ENCODE results near the gene RGS7.

RGS7 gene

DNA sequence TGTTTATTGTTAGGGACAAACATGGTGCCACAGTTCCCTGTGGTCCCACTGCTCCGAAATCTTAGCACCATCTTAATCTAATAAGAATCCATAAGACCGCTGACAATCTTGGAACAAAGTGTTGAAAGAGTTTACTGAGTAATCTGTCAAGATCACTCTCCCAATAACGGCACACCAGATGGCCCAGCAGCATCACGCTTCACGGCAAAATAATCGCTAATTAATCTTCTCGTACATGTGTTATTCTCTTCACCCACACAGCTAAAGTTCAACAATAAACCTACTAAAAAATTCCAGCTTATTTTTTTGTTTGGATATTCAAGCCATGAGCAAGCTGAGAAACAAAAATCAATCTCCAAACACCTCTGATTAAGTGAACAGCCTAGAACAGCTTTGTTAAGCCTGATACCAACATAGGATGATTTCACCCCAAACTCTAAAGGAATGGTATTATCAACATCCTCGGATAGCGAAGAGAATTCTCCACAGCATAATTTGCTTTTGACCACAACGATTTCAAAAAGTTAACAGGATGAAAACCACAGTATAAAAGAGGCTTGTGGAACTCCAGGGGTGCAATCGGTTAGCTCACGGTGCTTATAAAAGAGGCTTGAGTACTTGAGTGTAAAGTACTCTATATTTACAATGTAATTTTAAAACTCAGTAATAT is 415.2 kb downstream of the RGS7 start:
- no peaks in the 10 kb centered on the region for H3K27me3 ChIP-seq (ENCODE audit: control insufficient read depth in 1 of 2, insufficient read depth in 2 of 2, low read length in 2 of 2)
- H3K9ac ChIP-seq (ENCODE audit: low read length in 2 of 2): no peak overlapping the region
- H3K4me3 ChIP-seq (ENCODE audit: low read length in 2 of 2): no peak overlapping the region
- H3K4me1 ChIP-seq (ENCODE audit: control insufficient read depth, insufficient read depth, low read length): no peaks in the 10 kb centered on the region
- H3K36me3 ChIP-seq (ENCODE audit: control insufficient read depth in 2 of 2, insufficient read depth in 2 of 2, low read length in 2 of 2): no peaks in the 10 kb centered on the region
- peaks cover 4 to 7% of the 10 kb centered on the region in 2 donors for H3K9me3 ChIP-seq (ENCODE audit: control insufficient read depth in 2 of 2, low read length in 2 of 2)
- no peak overlapping the region for H3K27ac ChIP-seq (ENCODE audit: low read length)

DNA sequence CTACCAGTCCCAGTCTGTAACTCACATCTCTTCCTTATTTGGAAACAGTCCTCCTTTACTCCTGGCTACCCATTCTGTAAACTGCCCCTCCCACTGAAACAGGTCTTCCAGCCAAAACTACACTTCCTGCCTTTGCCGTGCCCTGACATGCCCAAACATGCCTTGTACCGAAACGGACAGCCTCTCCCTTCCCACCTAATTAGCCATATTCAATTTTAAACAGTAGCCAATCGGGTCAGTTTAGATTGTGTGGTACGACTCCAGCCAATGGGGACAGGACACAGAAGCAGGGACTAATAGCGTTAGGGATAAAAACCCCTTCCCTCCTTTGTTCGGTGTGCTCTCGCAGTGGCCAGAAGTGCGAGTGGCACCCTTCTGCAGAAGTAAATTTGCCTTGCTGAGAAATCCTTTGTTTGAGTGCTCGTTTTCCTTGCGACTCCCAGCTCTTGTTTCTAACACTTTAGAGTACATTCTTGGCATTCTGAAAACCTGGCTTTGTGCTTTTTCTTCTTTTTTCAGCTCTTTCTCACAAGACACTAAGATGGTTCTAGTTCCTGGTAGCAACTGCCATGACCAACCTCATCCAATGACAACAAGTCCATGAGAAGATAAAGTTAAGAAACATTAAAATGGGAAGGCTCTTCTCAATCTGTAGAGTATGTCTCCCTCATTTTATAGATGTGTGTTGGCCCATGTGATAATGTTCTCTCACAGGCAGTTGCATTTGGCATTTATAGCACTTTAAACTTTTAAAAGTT is 419.9 kb downstream of the RGS7 start:
- Histone ChIP-seq H3K27ac (ENCODE audit: low read length) (no peak overlapping the region), H3K36me3 (ENCODE audit: control insufficient read depth in 2 of 2, insufficient read depth in 2 of 2, low read length in 2 of 2) (no peaks in the 10 kb centered on the region), H3K27me3 (ENCODE audit: control insufficient read depth in 1 of 2, insufficient read depth in 2 of 2, low read length in 2 of 2) (no peaks in the 10 kb centered on the region), H3K4me3 (ENCODE audit: low read length in 2 of 2) (no peak overlapping the region), H3K9ac (ENCODE audit: low read length in 2 of 2) (no peak overlapping the region), H3K4me1 (ENCODE audit: control insufficient read depth, insufficient read depth, low read length) (no peaks in the 10 kb centered on the region), H3K9me3 (ENCODE audit: control insufficient read depth in 2 of 2, low read length in 2 of 2) (peaks cover 5 to 10% of the 10 kb centered on the region in 2 donors)

DNA sequence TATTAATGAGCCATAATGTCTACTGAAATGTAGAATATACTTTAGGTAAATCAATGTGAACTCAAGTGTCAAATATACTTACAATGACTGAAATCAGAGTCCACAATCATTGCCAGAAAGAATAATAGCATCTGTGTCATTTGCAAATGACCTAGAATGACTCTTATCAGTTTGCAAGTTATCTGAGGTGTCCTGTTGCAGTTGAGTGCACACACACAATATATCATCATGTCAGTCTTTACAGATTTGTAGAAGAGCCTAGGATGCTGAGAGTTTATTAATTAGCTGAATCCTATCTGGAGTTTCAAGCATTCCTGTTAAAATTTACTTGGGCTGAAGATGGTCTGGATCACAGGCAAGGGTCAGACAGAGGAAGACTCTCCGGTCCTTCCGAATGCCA is 421.1 kb downstream of the RGS7 start:
- peaks cover 5 to 10% of the 10 kb centered on the region in 2 donors for H3K9me3 ChIP-seq (ENCODE audit: control insufficient read depth in 2 of 2, low read length in 2 of 2)
- H3K4me1 ChIP-seq (ENCODE audit: control insufficient read depth, insufficient read depth, low read length): no peaks in the 10 kb centered on the region
- no peaks in the 10 kb centered on the region for H3K36me3 ChIP-seq (ENCODE audit: control insufficient read depth in 2 of 2, insufficient read depth in 2 of 2, low read length in 2 of 2)
- H3K9ac ChIP-seq (ENCODE audit: low read length in 2 of 2): no peak overlapping the region
- H3K27me3 ChIP-seq (ENCODE audit: control insufficient read depth in 1 of 2, insufficient read depth in 2 of 2, low read length in 2 of 2): no peaks in the 10 kb centered on the region
- no peak overlapping the region for H3K4me3 ChIP-seq (ENCODE audit: low read length in 2 of 2)
- no peak overlapping the region for H3K27ac ChIP-seq (ENCODE audit: low read length)

DNA sequence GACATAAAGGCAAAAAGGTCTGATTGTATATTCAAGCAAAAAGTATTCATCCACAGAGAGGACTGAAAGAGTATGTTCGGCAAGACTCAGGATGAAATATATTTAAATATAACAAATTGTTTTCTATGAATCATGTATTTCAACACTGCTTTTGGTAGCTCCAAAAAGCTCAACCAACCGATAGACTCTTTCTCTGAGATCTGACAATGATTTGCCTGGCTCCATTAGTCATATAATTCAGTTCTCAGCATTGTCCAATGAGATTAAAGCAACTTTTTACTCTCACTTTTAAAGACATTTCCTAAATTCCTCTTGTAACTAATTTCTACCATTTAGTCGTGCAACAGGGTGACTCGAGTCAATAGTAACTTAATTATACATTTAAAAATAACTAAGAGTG is 426.0 kb downstream of the RGS7 start:
- no peaks in the 10 kb centered on the region for H3K9me3 ChIP-seq (ENCODE audit: control insufficient read depth in 2 of 2, low read length in 2 of 2)
- no peak overlapping the region for H3K4me3 ChIP-seq (ENCODE audit: low read length in 2 of 2)
- H3K36me3 ChIP-seq (ENCODE audit: control insufficient read depth in 2 of 2, insufficient read depth in 2 of 2, low read length in 2 of 2): no peaks in the 10 kb centered on the region
- no peak overlapping the region for H3K27ac ChIP-seq (ENCODE audit: low read length)
- no peak overlapping the region for H3K9ac ChIP-seq (ENCODE audit: low read length in 2 of 2)
- no peaks in the 10 kb centered on the region for H3K4me1 ChIP-seq (ENCODE audit: control insufficient read depth, insufficient read depth, low read length)
- no peaks in the 10 kb centered on the region for H3K27me3 ChIP-seq (ENCODE audit: control insufficient read depth in 1 of 2, insufficient read depth in 2 of 2, low read length in 2 of 2)

DNA sequence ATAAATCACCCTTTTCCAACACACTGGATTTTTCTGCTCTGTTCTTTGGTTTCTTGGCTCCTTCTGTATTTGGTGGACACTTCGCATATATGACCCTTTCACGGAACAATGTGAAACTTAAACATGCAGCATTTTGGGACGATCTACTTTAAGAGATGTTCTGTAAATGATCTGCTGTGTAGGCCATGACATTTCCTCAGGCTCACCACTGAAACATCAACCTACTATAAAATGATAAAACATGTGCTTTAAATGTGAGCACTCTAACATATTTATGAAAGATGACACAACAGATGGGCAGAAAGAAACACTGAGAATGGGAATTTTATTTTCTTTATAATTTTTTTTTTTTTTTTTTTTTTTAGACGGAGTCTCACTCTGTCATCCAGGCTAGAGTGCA is 428.7 kb downstream of the RGS7 start:
- H3K9ac ChIP-seq (ENCODE audit: low read length in 2 of 2): no peak overlapping the region
- H3K27me3 ChIP-seq (ENCODE audit: control insufficient read depth in 1 of 2, insufficient read depth in 2 of 2, low read length in 2 of 2): no peaks in the 10 kb centered on the region
- H3K27ac ChIP-seq (ENCODE audit: low read length): no peak overlapping the region
- H3K4me3 ChIP-seq (ENCODE audit: low read length in 2 of 2): no peak overlapping the region
- no peaks in the 10 kb centered on the region for H3K9me3 ChIP-seq (ENCODE audit: control insufficient read depth in 2 of 2, low read length in 2 of 2)
- no peaks in the 10 kb centered on the region for H3K4me1 ChIP-seq (ENCODE audit: control insufficient read depth, insufficient read depth, low read length)
- no peaks in the 10 kb centered on the region for H3K36me3 ChIP-seq (ENCODE audit: control insufficient read depth in 2 of 2, insufficient read depth in 2 of 2, low read length in 2 of 2)

DNA sequence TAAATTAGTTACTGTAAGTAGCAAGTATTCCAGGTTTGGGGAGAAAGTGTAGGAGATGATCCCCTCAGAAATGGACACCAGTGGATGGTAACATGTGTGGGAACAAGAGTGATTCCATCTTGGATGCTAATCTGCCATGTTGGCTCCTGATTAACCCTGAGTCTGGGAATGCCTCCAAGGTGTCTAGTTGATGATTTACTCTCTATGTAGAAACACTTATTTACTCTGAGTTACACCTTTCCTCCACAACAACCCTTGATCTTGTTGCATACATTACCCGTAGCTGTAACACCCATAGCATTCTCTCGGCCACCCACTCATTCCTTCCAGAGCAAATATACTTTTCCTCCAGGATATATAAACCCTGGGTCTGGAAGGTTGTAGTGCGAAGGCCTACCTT is 429.2 kb downstream of the RGS7 start:
- no peaks in the 10 kb centered on the region for H3K9me3 ChIP-seq (ENCODE audit: control insufficient read depth in 2 of 2, low read length in 2 of 2)
- H3K4me3 ChIP-seq (ENCODE audit: low read length in 2 of 2): no peak overlapping the region
- no peaks in the 10 kb centered on the region for H3K27me3 ChIP-seq (ENCODE audit: control insufficient read depth in 1 of 2, insufficient read depth in 2 of 2, low read length in 2 of 2)
- no peaks in the 10 kb centered on the region for H3K36me3 ChIP-seq (ENCODE audit: control insufficient read depth in 2 of 2, insufficient read depth in 2 of 2, low read length in 2 of 2)
- H3K27ac ChIP-seq (ENCODE audit: low read length): no peak overlapping the region
- H3K9ac ChIP-seq (ENCODE audit: low read length in 2 of 2): no peak overlapping the region
- H3K4me1 ChIP-seq (ENCODE audit: control insufficient read depth, insufficient read depth, low read length): no peaks in the 10 kb centered on the region

DNA sequence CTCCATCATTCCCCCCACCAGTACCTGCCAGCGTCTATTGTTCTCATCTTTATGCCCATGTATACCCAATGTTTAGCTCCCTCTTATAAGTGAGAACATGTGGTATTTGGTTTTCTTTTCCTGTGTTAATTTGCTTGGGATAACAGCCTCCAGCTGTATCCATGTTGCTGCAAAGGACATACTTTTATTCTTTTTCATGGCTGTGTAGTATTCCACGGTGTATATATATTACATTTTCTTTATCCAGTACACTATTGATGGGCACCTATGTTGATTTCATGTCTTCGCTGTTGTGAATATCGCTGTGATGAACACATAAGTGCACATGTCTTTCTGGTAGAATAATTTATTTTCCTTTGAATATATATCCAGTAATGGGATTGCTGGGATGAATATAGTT is 431.7 kb downstream of the RGS7 start:
- Histone ChIP-seq H3K27ac (ENCODE audit: low read length) (no peak overlapping the region), H3K9me3 (ENCODE audit: control insufficient read depth in 2 of 2, low read length in 2 of 2) (no peaks in the 10 kb centered on the region), H3K4me3 (ENCODE audit: low read length in 2 of 2) (no peak overlapping the region), H3K36me3 (ENCODE audit: control insufficient read depth in 2 of 2, insufficient read depth in 2 of 2, low read length in 2 of 2) (no peaks in the 10 kb centered on the region), H3K27me3 (ENCODE audit: control insufficient read depth in 1 of 2, insufficient read depth in 2 of 2, low read length in 2 of 2) (no peaks in the 10 kb centered on the region), H3K4me1 (ENCODE audit: control insufficient read depth, insufficient read depth, low read length) (no peaks in the 10 kb centered on the region), H3K9ac (ENCODE audit: low read length in 2 of 2) (no peak overlapping the region)

DNA sequence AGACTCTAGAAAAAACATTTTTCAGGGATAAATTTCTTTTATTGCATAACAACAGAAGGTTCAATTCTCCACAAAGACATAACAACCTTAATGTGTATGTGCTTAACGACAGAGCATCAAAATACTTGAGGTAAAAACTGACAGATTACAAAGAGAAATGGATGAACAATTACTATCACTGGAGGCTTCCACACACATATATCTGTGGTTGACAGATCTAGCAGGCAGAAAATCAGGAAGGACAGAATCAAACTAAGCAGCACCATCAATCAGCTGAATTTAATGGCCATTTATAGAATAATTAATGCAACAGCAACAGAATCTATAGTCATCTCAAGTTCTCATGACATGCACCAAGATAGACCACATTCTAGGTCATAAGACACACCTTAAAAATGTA is 439.0 kb downstream of the RGS7 start:
- H3K4me3 ChIP-seq (ENCODE audit: low read length in 2 of 2): no peak overlapping the region
- H3K36me3 ChIP-seq (ENCODE audit: control insufficient read depth in 2 of 2, insufficient read depth in 2 of 2, low read length in 2 of 2): no peaks in the 10 kb centered on the region

DNA sequence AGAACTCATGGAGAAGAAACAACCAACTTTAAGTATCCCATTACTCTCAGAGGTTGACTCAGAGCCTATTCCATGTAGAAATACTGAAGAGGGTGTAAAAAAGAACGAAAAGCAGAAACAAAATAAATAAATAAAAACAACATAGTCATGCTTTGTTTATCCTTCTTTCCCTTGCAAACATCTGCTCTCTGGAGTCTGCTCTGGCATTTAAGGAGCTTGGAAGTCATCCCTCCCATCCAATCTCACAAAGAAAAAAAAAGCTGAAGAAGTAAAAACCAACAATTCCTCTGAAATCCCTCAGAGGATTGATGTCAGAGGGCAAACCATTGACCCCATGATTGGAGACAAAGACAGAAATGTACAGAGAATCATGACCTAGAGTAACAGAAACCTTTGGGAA is 442.5 kb downstream of the RGS7 start:
- H3K27ac ChIP-seq (ENCODE audit: low read length): no peak overlapping the region
- no peak overlapping the region for H3K4me3 ChIP-seq (ENCODE audit: low read length in 2 of 2)
- H3K4me1 ChIP-seq (ENCODE audit: control insufficient read depth, insufficient read depth, low read length): no peaks in the 10 kb centered on the region
- H3K9ac ChIP-seq (ENCODE audit: low read length in 2 of 2): no peak overlapping the region
- H3K9me3 ChIP-seq (ENCODE audit: control insufficient read depth in 2 of 2, low read length in 2 of 2): no peaks in the 10 kb centered on the region
- H3K36me3 ChIP-seq (ENCODE audit: control insufficient read depth in 2 of 2, insufficient read depth in 2 of 2, low read length in 2 of 2): no peaks in the 10 kb centered on the region
- no peaks in the 10 kb centered on the region for H3K27me3 ChIP-seq (ENCODE audit: control insufficient read depth in 1 of 2, insufficient read depth in 2 of 2, low read length in 2 of 2)

More for the DNA sequence above, 439.0 kb downstream of the RGS7 start:
- Histone ChIP-seq H3K9me3 (ENCODE audit: control insufficient read depth in 2 of 2, low read length in 2 of 2) (no peaks in the 10 kb centered on the region), H3K27me3 (ENCODE audit: control insufficient read depth in 1 of 2, insufficient read depth in 2 of 2, low read length in 2 of 2) (no peaks in the 10 kb centered on the region), H3K27ac (ENCODE audit: low read length) (no peak overlapping the region), H3K9ac (ENCODE audit: low read length in 2 of 2) (no peak overlapping the region), H3K4me1 (ENCODE audit: control insufficient read depth, insufficient read depth, low read length) (no peaks in the 10 kb centered on the region)

DNA sequence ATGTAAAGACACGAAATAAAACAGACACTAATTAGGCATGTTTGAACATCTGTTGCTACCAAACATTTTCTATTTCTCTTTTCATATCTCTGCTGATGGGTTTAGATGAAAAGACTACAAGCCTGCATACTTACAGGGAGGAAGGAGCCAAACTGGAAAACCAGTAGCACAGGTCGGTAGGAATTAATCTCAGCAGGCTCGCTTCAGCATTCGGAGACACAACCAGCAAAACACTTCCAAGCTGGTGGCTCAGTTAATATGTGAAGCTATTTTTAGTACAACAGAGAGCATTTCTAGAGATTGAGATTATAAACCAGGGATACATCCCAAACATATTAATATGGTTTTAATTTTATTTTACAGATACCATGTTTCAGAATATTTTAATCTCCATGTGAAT is 444.2 kb downstream of the RGS7 start:
- H3K27ac ChIP-seq (ENCODE audit: low read length): no peak overlapping the region
- H3K9me3 ChIP-seq (ENCODE audit: control insufficient read depth in 2 of 2, low read length in 2 of 2): no peaks in the 10 kb centered on the region
- no peaks in the 10 kb centered on the region for H3K27me3 ChIP-seq (ENCODE audit: control insufficient read depth in 1 of 2, insufficient read depth in 2 of 2, low read length in 2 of 2)
- H3K9ac ChIP-seq (ENCODE audit: low read length in 2 of 2): no peak overlapping the region
- no peaks in the 10 kb centered on the region for H3K36me3 ChIP-seq (ENCODE audit: control insufficient read depth in 2 of 2, insufficient read depth in 2 of 2, low read length in 2 of 2)
- no peaks in the 10 kb centered on the region for H3K4me1 ChIP-seq (ENCODE audit: control insufficient read depth, insufficient read depth, low read length)
- H3K4me3 ChIP-seq (ENCODE audit: low read length in 2 of 2): no peak overlapping the region

Measured in stomach smooth muscle (tissue), 2 donors.